Mesenchymal stem cell (in vitro differentiated cells and primary cell): ENCODE results near the gene RIPK3.

Experiments
- DNase-seq: peaks from one replicate; pipeline ENCODE4 v3.0.0-alpha.2; 2013
- H2AFZ ChIP-seq: one replicate; pipeline ENCODE4 v1.6.1; 2013; ENCODE audit warnings: low read depth, mild to moderate bottlenecking, control low read depth, inconsistent platforms, low read length, moderate library complexity
- H2AK5ac ChIP-seq: 2 replicates; pipeline ENCODE4 v1.6.1; 2013; ENCODE audit warnings: low read length, moderate library complexity, mild to moderate bottlenecking, inconsistent platforms; ENCODE audit not compliant: severe bottlenecking
- H2BK120ac ChIP-seq: one replicate; pipeline ENCODE4 v1.6.1; 2013; ENCODE audit warnings: low read depth, mild to moderate bottlenecking, inconsistent platforms, low read length, moderate library complexity
- H2BK12ac ChIP-seq, 2 experiments: one replicate each; pipeline ENCODE4 v1.6.1; 2013; ENCODE audit warnings: inconsistent platforms in 2 of 2, low read length in 2 of 2, mild to moderate bottlenecking in 2 of 2, moderate library complexity in 2 of 2, control low read depth in 1 of 2
- H2BK15ac ChIP-seq: one replicate; pipeline ENCODE4 v1.6.1; 2013; ENCODE audit warnings: mild to moderate bottlenecking, low read depth, inconsistent platforms; ENCODE audit not compliant: poor library complexity, severe bottlenecking
- H2BK5ac ChIP-seq: 2 replicates; pipeline ENCODE4 v1.6.1; 2013; ENCODE audit warnings: low read depth, mild to moderate bottlenecking, low read length, control low read depth, inconsistent platforms; ENCODE audit not compliant: poor library complexity, severe bottlenecking
- H3K14ac ChIP-seq, 2 experiments: one replicate each; pipeline ENCODE4 v1.6.1; 2013; ENCODE audit warnings: inconsistent platforms in 2 of 2, low read length in 2 of 2, control low read depth in 1 of 2, mild to moderate bottlenecking in 1 of 2, moderate library complexity in 1 of 2
- H3K18ac ChIP-seq, 2 experiments: one replicate each; pipeline ENCODE4 v1.6.1; 2013; ENCODE audit warnings: inconsistent platforms in 2 of 2, low read length in 2 of 2, control low read depth in 1 of 2, low read depth in 1 of 2, mild to moderate bottlenecking in 1 of 2
- H3K23ac ChIP-seq, 2 experiments: one replicate each; pipeline ENCODE4 v1.6.1; 2013; ENCODE audit warnings: inconsistent platforms in 2 of 2, low read length in 2 of 2, mild to moderate bottlenecking in 2 of 2, moderate library complexity in 2 of 2, control low read depth in 1 of 2
- H3K27ac ChIP-seq: 2 replicates; pipeline ENCODE4 v1.5.1; 2013; ENCODE audit warnings: mild to moderate bottlenecking, moderate library complexity, low read length, control low read depth, inconsistent platforms; ENCODE audit not compliant: poor library complexity, severe bottlenecking
- H3K27me3 ChIP-seq, 2 experiments: 2 replicates each; pipeline versions ENCODE4 v1.6.1 to v1.7.0; 2013; ENCODE audit warnings: low read length in 2 of 2, mild to moderate bottlenecking in 2 of 2, moderate library complexity in 2 of 2, control low read depth in 1 of 2, inconsistent platforms in 1 of 2; ENCODE audit not compliant: control insufficient read depth in 1 of 2, insufficient read depth in 1 of 2
- H3K36me3 ChIP-seq, 2 experiments: 2 replicates each; pipeline versions ENCODE4 v1.6.1 to v1.7.0; 2013; ENCODE audit warnings: low read length in 2 of 2, control low read depth in 1 of 2, inconsistent platforms in 1 of 2, low read depth in 1 of 2, mild to moderate bottlenecking in 1 of 2; ENCODE audit not compliant: insufficient read depth in 2 of 2, control insufficient read depth in 1 of 2
- H3K4ac ChIP-seq, 2 experiments: one replicate each; pipeline ENCODE4 v1.6.1; 2013; ENCODE audit warnings: inconsistent platforms in 2 of 2, low read length in 2 of 2, mild to moderate bottlenecking in 2 of 2, moderate library complexity in 2 of 2, control low read depth in 1 of 2, low read depth in 1 of 2
- H3K4me1 ChIP-seq: 2 replicates; pipeline ENCODE4 v1.6.1; 2013; ENCODE audit warnings: low read depth, low read length, control low read depth; ENCODE audit not compliant: control insufficient read depth, insufficient read depth
- H3K4me2 ChIP-seq: 2 replicates; pipeline ENCODE4 v1.6.1; 2013; ENCODE audit warnings: low read length, mild to moderate bottlenecking, inconsistent platforms; ENCODE audit not compliant: poor library complexity, severe bottlenecking
- H3K4me3 ChIP-seq, 2 experiments: 2 replicates each; pipeline versions ENCODE4 v1.5.1 to v1.7.0; 2013; ENCODE audit warnings: low read length in 2 of 2, mild to moderate bottlenecking in 2 of 2, control low read depth in 1 of 2, low read depth in 1 of 2; ENCODE audit not compliant: insufficient read depth in 1 of 2
- H3K79me1 ChIP-seq: replicated peaks from 2 replicates; pipeline ENCODE4 v1.6.1; 2013; ENCODE audit warnings: mild to moderate bottlenecking, control low read depth, low read length, inconsistent platforms; ENCODE audit not compliant: poor library complexity, severe bottlenecking
- H3K9ac ChIP-seq: 2 replicates; pipeline ENCODE4 v1.7.0; 2013; ENCODE audit warnings: mild to moderate bottlenecking, low read length, moderate library complexity
- H3K9me3 ChIP-seq: 2 replicates; pipeline ENCODE4 v1.7.0; 2013; ENCODE audit warnings: mild to moderate bottlenecking, low read length; ENCODE audit not compliant: control insufficient read depth
- H4K8ac ChIP-seq: one replicate; pipeline ENCODE4 v1.6.1; 2013; ENCODE audit warnings: inconsistent platforms, mild to moderate bottlenecking, low read length, moderate library complexity
- H4K91ac ChIP-seq: one replicate; pipeline ENCODE4 v1.6.1; 2013; ENCODE audit warnings: mild to moderate bottlenecking, low read length, inconsistent platforms
- WGBS: methylation state at CpG from one replicate; pipeline ENCODE4 v1.1.7; 2013; ENCODE audit warnings: mixed read lengths; 5-methylcytosine and 5-hydroxymethylcytosine counted together

RIPK3 gene

DNA sequence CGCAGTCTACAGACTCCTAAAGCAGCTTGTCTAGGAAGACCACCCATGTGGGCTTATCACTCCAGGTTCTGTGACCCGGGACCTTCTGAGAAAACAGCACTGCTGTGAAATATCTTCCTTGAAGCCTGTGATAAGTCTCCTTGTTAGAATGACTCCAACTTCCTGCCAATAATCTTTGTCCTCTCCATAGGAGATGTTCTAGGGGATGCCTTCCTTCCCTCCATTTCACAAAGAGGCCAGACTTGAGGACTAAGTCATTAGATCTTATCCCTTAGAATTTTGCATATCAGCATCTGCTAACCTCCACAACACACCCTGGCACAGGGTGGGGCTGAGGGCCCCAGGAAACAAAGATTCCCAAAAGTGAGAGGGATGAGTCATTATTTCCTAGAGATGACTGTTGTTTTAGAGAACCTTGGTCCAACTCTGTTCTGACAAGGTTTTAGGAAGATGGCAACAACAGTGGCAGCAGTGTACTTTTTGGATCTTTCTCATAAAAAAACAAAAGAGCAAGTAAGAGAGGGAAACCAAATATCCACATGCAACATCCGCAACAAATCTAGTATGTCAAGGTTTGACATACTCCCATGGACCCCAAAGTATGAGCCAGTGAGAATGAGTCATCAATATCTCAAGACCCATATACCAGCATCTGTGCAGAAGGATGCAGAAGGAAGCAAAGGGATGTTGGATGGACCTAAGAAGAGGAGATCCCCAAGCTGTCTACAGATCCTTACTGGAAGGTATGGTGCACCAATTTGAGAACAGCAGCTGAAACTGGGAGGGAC, 22.5 kb downstream of the RIPK3 start:
- Histone ChIP-seq H2BK5ac (no peak overlapping the region), H3K14ac (no peak overlapping the region), H3K36me3 (no peaks in the 10 kb centered on the region), H2AK5ac (no peak overlapping the region), H2BK15ac (no peak overlapping the region), H3K27me3 (peaks cover 11 to 31% of the 10 kb centered on the region in 2 experiments), H3K18ac (no peak overlapping the region), H3K4me1 (peaks cover 6% of the 10 kb centered on the region), H3K79me1 (no peaks in the 10 kb centered on the region), H4K91ac (no peak overlapping the region), H2BK120ac (no peak overlapping the region), H3K4me2 (no peak overlapping the region), H3K23ac (no peak overlapping the region), H3K4ac (peak overlapping the region in 1 of 2 experiments; percentile 10), H3K9ac (no peak overlapping the region), H2AFZ (no peak overlapping the region), H3K27ac (no peak overlapping the region), H3K9me3 (no peaks in the 10 kb centered on the region), H3K4me3 (no peak overlapping the region), H2BK12ac (no peak overlapping the region), H4K8ac (no peak overlapping the region)
- WGBS = 35% methylated on average over 2 of the region's 3 CpGs
- DNase-seq = peak; percentile 13

DNA sequence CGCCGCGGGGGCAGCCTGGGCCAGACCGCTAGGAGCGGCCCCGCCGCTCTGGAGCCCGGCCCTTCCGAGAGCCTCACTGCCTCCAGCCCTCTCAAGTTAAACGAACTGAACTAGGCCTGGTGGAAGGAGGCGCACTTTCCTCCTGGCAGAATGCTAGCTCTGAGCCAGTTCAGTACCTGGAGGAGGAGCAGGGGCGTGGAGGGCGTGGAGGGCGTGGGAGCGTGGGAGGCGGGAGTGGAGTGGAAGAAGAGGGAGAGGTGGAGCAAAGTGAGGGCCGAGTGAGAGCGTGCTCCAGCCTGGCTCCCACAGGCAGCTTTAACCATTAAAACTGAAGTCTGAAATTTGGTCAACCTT, 23.2 kb downstream of the RIPK3 start:
- no peak overlapping the region for H2BK15ac ChIP-seq
- H2BK120ac ChIP-seq = no peak overlapping the region
- no peak overlapping the region for H2AK5ac ChIP-seq
- no peak overlapping the region for H3K4me2 ChIP-seq
- H2BK12ac ChIP-seq = no peak overlapping the region
- H3K9ac ChIP-seq = no peak overlapping the region
- H4K8ac ChIP-seq = no peak overlapping the region
- no peak for DNase-seq
- peaks cover 11 to 27% of the 10 kb centered on the region in 2 experiments for H3K27me3 ChIP-seq
- no peak overlapping the region for H3K18ac ChIP-seq
- H3K4me1 ChIP-seq = peaks cover 1% of the 10 kb centered on the region
- H4K91ac ChIP-seq = peak overlapping the region; percentile 8
- no peaks in the 10 kb centered on the region for H3K9me3 ChIP-seq
- peaks cover 0 to 1% of the 10 kb centered on the region in 2 experiments for H3K36me3 ChIP-seq
- peak overlapping the region in 1 of 2 experiments; percentile 76 for H3K14ac ChIP-seq
- H2BK5ac ChIP-seq = no peak overlapping the region
- no peak overlapping the region for H3K4me3 ChIP-seq
- H3K79me1 ChIP-seq = no peaks in the 10 kb centered on the region
- no peak overlapping the region for H3K27ac ChIP-seq
- no peak overlapping the region for H3K4ac ChIP-seq
- 90% methylated on average over 17 of the region's 18 CpGs for WGBS
- no peak overlapping the region for H2AFZ ChIP-seq
- H3K23ac ChIP-seq = peak overlapping the region in 1 of 2 experiments; percentile 17

DNA sequence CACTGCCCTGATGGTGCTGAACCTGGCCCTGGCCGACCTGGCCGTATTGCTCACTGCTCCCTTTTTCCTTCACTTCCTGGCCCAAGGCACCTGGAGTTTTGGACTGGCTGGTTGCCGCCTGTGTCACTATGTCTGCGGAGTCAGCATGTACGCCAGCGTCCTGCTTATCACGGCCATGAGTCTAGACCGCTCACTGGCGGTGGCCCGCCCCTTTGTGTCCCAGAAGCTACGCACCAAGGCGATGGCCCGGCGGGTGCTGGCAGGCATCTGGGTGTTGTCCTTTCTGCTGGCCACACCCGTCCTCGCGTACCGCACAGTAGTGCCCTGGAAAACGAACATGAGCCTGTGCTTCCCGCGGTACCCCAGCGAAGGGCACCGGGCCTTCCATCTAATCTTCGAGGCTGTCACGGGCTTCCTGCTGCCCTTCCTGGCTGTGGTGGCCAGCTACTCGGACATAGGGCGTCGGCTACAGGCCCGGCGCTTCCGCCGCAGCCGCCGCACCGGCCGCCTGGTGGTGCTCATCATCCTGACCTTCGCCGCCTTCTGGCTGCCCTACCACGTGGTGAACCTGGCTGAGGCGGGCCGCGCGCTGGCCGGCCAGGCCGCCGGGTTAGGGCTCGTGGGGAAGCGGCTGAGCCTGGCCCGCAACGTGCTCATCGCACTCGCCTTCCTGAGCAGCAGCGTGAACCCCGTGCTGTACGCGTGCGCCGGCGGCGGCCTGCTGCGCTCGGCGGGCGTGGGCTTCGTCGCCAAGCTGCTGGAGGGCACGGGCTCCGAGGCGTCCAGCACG, 23.8 kb downstream of the RIPK3 start:
- 86% methylated on average over 70 of the region's 70 CpGs for WGBS
- H2AFZ ChIP-seq = no peak overlapping the region
- no peaks in the 10 kb centered on the region for H3K79me1 ChIP-seq
- no peak overlapping the region for H2BK12ac ChIP-seq
- peaks cover 11 to 27% of the 10 kb centered on the region in 2 experiments for H3K27me3 ChIP-seq
- H3K23ac ChIP-seq = no peak overlapping the region
- H3K36me3 ChIP-seq = peaks cover 0 to 7% of the 10 kb centered on the region in 2 experiments
- no peaks in the 10 kb centered on the region for H3K4me1 ChIP-seq
- H3K27ac ChIP-seq = no peak overlapping the region
- no peaks in the 10 kb centered on the region for H3K9me3 ChIP-seq
- no peak overlapping the region for H3K4ac ChIP-seq
- H4K91ac ChIP-seq = peak overlapping the region; percentile 45
- no peak overlapping the region for H3K9ac ChIP-seq
- no peak overlapping the region for H3K4me2 ChIP-seq
- H4K8ac ChIP-seq = peak overlapping the region; percentile 31
- DNase-seq = no peak
- H2BK15ac ChIP-seq = no peak overlapping the region
- H2AK5ac ChIP-seq = no peak overlapping the region
- no peak overlapping the region for H3K14ac ChIP-seq
- H2BK120ac ChIP-seq = no peak overlapping the region
- H2BK5ac ChIP-seq = no peak overlapping the region
- no peak overlapping the region for H3K18ac ChIP-seq
- H3K4me3 ChIP-seq = no peak overlapping the region

DNA sequence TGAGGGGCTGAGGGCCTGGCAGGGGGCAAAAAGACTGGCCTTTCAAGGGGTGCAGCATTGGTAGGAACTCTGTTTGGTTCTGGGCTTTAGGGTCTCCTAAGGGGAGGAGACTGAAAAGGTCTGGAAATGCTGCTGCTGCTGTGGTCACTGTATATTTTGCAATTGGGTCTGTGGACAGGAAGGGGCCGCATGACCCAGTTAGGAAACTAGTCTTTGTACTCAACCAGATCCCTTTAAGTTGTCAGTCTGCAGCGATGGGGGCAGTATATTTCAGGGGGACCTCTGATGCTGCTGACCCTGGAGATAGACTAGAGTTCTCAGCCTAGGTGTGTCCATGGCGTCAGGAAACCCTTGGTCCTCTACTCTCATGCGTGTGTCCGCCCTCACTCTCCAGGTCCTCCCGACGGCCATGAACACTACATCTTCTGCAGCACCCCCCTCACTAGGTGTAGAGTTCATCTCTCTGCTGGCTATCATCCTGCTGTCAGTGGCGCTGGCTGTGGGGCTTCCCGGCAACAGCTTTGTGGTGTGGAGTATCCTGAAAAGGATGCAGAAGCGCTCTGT, 24.5 kb downstream of the RIPK3 start:
- H3K14ac ChIP-seq = no peak overlapping the region
- no peak overlapping the region for H3K4me2 ChIP-seq
- 97% methylated on average over 8 of the region's 10 CpGs for WGBS

More for the DNA sequence above, 24.5 kb downstream of the RIPK3 start:
- no peak overlapping the region for H2AFZ ChIP-seq
- no peak overlapping the region for H2BK15ac ChIP-seq
- no peak overlapping the region for H2BK120ac ChIP-seq
- H3K4ac ChIP-seq = no peak overlapping the region
- DNase-seq = no peak
- H3K27me3 ChIP-seq = peaks cover 11 to 24% of the 10 kb centered on the region in 2 experiments
- H3K4me1 ChIP-seq = peaks cover 3% of the 10 kb centered on the region
- H3K36me3 ChIP-seq = peaks cover 0 to 14% of the 10 kb centered on the region in 2 experiments
- H2AK5ac ChIP-seq = no peak overlapping the region
- no peak overlapping the region for H3K9ac ChIP-seq
- no peak overlapping the region for H3K27ac ChIP-seq
- no peak overlapping the region for H3K4me3 ChIP-seq
- no peak overlapping the region for H4K8ac ChIP-seq
- H2BK5ac ChIP-seq = no peak overlapping the region
- H3K79me1 ChIP-seq = no peaks in the 10 kb centered on the region
- peak overlapping the region; percentile 32 for H4K91ac ChIP-seq
- no peak overlapping the region for H3K18ac ChIP-seq
- H2BK12ac ChIP-seq = no peak overlapping the region
- no peaks in the 10 kb centered on the region for H3K9me3 ChIP-seq
- H3K23ac ChIP-seq = no peak overlapping the region
